ENCODE measurements around the gene AKNA. TPM values are rescaled to one million over a fixed set of nuclear protein-coding genes. Genes with fewer than 3 reads are reported as not detected.

The AKNA gene, protein sequence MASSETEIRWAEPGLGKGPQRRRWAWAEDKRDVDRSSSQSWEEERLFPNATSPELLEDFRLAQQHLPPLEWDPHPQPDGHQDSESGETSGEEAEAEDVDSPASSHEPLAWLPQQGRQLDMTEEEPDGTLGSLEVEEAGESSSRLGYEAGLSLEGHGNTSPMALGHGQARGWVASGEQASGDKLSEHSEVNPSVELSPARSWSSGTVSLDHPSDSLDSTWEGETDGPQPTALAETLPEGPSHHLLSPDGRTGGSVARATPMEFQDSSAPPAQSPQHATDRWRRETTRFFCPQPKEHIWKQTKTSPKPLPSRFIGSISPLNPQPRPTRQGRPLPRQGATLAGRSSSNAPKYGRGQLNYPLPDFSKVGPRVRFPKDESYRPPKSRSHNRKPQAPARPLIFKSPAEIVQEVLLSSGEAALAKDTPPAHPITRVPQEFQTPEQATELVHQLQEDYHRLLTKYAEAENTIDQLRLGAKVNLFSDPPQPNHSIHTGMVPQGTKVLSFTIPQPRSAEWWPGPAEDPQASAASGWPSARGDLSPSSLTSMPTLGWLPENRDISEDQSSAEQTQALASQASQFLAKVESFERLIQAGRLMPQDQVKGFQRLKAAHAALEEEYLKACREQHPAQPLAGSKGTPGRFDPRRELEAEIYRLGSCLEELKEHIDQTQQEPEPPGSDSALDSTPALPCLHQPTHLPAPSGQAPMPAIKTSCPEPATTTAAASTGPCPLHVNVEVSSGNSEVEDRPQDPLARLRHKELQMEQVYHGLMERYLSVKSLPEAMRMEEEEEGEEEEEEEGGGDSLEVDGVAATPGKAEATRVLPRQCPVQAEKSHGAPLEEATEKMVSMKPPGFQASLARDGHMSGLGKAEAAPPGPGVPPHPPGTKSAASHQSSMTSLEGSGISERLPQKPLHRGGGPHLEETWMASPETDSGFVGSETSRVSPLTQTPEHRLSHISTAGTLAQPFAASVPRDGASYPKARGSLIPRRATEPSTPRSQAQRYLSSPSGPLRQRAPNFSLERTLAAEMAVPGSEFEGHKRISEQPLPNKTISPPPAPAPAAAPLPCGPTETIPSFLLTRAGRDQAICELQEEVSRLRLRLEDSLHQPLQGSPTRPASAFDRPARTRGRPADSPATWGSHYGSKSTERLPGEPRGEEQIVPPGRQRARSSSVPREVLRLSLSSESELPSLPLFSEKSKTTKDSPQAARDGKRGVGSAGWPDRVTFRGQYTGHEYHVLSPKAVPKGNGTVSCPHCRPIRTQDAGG (N-terminal part only)
- 66.9 TPM for total RNA-seq
- long read RNA-seq, full-length matches to known transcripts: 2 of 15 reads
- long read RNA-seq, partial matches to known transcripts: 3 of 15 reads
- long read RNA-seq, other reads (novel, unspliced or antisense): 10 of 15 reads

DNA sequence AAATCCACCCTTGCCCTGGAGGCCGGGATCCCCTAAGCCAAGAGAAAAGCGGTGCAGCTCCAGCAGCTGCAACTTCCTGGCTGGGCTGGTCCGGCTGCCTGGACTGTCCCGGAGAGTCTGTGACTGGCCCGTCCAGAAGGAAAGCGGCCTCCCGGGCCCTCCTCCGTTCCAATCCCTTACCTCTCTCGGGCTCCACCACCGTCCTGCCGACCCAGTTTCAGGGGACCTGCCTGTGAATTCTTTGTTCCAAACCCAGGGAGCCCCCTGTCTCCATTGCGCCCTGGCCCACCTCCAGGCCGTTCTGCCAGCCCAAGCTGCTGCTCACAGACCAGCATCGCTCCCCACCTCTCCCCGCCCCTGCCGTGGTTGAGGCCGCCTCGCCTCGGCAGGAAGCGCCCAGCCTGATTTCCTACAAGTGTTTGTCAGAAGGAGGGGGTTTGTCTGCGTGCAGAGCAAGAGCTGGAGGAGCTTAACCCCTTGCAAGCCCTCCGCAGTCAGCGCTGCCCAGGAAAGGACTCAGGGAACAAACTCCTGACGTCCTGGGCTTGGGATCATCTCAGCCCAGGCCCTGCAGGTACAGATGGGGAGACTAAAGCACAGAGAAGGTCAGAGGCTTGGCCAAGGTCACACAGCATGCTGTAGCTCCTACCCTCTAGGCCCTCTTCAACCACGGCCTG lies at the start of gene AKNA:
Gene AKNA, minus strand, starts transcription at position 303 of the 677 bp plus-strand sequence. CDS start 6,649 bp downstream, outside the sequence.
- peaks cover 99% of the 10 kb centered on the region for H3K4me1 ChIP-seq
- peak within 1 kb of the TSS; percentile 77 for H3K4me3 ChIP-seq
- peak within 1 kb of the TSS; percentile 92 for H3K27ac ChIP-seq
- peak; percentile 76 to 78 for ATAC-seq
- no peaks in the 10 kb centered on the region for H3K27me3 ChIP-seq (ENCODE audit: low read depth)
- no peaks in the 10 kb centered on the region for H3K9me3 ChIP-seq
- TF ChIP-seq, protein P1, sequence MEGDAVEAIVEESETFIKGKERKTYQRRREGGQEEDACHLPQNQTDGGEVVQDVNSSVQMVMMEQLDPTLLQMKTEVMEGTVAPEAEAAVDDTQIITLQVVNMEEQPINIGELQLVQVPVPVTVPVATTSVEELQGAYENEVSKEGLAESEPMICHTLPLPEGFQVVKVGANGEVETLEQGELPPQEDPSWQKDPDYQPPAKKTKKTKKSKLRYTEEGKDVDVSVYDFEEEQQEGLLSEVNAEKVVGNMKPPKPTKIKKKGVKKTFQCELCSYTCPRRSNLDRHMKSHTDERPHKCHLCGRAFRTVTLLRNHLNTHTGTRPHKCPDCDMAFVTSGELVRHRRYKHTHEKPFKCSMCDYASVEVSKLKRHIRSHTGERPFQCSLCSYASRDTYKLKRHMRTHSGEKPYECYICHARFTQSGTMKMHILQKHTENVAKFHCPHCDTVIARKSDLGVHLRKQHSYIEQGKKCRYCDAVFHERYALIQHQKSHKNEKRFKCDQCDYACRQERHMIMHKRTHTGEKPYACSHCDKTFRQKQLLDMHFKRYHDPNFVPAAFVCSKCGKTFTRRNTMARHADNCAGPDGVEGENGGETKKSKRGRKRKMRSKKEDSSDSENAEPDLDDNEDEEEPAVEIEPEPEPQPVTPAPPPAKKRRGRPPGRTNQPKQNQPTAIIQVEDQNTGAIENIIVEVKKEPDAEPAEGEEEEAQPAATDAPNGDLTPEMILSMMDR (IDR thresholded peaks at IDR 0.05): no peak
- DNase-seq: peak; percentile 86
- H3K36me3 ChIP-seq: peaks cover 5% of the 10 kb centered on the region
- intact Hi-C loops (cut with DNase I): no loop called here

DNA sequence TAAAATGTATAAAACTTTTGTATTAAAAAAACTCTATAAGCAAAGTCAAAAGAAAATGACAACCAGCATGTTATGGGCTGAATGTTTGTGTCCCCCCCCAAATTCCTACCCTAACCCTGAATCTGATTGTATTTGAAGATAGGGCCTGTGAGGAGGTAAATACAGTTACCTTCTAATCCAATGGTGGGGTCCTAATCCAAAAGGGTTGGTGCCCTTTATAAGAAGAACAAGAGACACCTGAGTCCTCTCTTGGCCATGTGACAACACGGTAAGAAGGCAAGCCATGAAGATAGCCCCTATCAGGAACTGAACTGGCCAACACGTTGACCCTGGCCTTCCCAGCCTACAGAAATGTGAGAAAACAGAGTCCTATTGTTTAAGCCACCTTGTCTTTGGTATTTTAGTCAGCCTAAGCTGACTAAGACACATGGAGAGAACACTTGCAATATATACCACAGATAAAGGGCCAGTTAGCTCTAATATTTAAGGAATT lies 49.7 kb upstream of the AKNA start:
- DNase-seq (no peak), ATAC-seq (no peak)
- TF ChIP-seq, protein P1 (IDR thresholded peaks at IDR 0.05): no peak
- no peaks in the 10 kb centered on the region for H3K27me3 ChIP-seq (ENCODE audit: low read depth)
- H3K4me3 ChIP-seq: no peak overlapping the region
- intact Hi-C loops (cut with DNase I): no loop called here
- H3K27ac ChIP-seq: no peak overlapping the region
- no peaks in the 10 kb centered on the region for H3K9me3 ChIP-seq
- H3K36me3 ChIP-seq: no peaks in the 10 kb centered on the region
- H3K4me1 ChIP-seq: no peaks in the 10 kb centered on the region

DNA sequence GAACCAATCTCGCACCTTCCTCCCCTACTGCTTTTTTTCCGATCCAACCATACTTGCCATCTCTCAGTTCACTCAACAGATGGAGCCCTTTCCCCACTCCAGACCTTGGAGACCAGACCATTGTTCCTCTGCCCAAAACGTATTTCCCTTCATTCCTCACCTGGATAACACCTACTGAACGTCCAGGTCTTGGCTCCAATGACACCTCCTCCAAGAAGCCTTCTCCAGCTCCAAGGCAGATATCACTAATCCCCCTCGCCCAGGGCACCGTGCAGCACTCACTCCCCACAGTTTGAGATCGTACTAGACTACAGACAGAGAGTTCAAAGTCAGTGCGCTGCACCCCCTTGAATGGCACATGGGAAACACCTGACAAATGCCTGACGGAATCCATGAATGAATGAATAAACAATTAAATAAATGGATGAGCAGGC lies 47.1 kb upstream of the AKNA start:
- no peaks in the 10 kb centered on the region for H3K4me1 ChIP-seq
- no peak overlapping the region for H3K27ac ChIP-seq
- DNase-seq: no peak
- H3K27me3 ChIP-seq (ENCODE audit: low read depth): no peaks in the 10 kb centered on the region
- TF ChIP-seq, protein P1 (IDR thresholded peaks at IDR 0.05): peak; percentile 26
- peak in 1 of 2 donors; percentile 16 for ATAC-seq
- no peak overlapping the region for H3K4me3 ChIP-seq
- intact Hi-C loops (cut with DNase I): no loop called here
- H3K9me3 ChIP-seq: no peaks in the 10 kb centered on the region
- no peaks in the 10 kb centered on the region for H3K36me3 ChIP-seq

DNA sequence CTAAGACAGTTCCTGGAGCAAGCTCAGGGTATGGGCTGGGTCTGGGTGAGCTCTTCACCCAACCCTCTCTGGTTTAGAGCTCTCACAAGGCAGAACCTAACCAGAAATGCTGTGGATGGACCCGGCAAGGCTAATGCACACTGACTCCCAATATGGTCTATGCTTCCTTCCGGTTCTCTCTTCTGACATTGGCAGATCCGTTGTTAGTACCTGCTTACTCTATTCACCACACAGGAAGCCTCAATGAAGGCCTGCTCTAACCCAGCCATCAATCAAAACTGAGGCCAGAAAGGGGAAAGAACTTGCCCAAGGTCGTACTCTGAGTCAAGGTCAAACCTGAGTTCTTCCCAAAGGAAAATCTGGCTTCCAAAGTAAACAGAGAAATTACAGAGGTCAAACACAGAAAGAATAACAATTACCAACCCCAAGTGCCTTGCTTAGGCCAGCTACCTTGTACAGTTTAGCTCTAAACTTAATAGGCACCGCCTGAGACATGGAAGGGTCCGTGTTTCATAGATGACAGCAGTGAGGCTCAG lies 46.0 kb upstream of the AKNA start:
- no peak overlapping the region for H3K4me3 ChIP-seq
- H3K9me3 ChIP-seq: no peaks in the 10 kb centered on the region
- H3K4me1 ChIP-seq: no peaks in the 10 kb centered on the region
- no peaks in the 10 kb centered on the region for H3K27me3 ChIP-seq (ENCODE audit: low read depth)
- H3K36me3 ChIP-seq: no peaks in the 10 kb centered on the region
- no peak overlapping the region for H3K27ac ChIP-seq
- no peak for DNase-seq
- TF ChIP-seq, protein P1 (IDR thresholded peaks at IDR 0.05): no peak
- intact Hi-C loops (cut with DNase I): no loop called here
- ATAC-seq: no peak
